Suprapubic skin (tissue), 4 donors: ENCODE results near the gene LRP1B. TPM values are rescaled to one million over a fixed set of nuclear protein-coding genes. Genes with fewer than 3 reads are reported as not detected.

Experiments used
- DNase-seq, 2 donors: peaks; one replicate each; pipeline ENCODE4 v3.0.0-alpha.2; 2019; ENCODE audit warnings: low spot score in 2 of 2
- H3K27ac ChIP-seq: fragments of 200-600 bp; sonication (generic); one replicate; pipeline ENCODE4 v1.5.1; 2019
- H3K27me3 ChIP-seq: fragments of 200-600 bp; sonication (generic); one replicate; pipeline ENCODE4 v1.5.1; 2019
- H3K36me3 ChIP-seq: fragments of 200-600 bp; sonication (generic); one replicate; pipeline ENCODE4 v1.5.1; 2019
- H3K4me1 ChIP-seq: fragments of 200-600 bp; sonication (generic); one replicate; pipeline ENCODE4 v1.5.1; 2019
- H3K4me3 ChIP-seq: fragments of 200-600 bp; sonication (generic); one replicate; pipeline ENCODE4 v1.5.1; 2019; ENCODE audit warnings: mild to moderate bottlenecking
- H3K9me3 ChIP-seq: fragments of 200-600 bp; sonication (generic); one replicate; pipeline ENCODE4 v1.5.1; 2019
- EP300 ChIP-seq: sonication (generic); formaldehyde crosslinking; IDR thresholded peaks from one replicate; pipeline ENCODE4 v1.6.1; 2017; ENCODE audit warnings: antibody characterized with exemption
- POLR2A ChIP-seq, 2 donors: fragments of 450-650 bp; IDR thresholded peaks; one replicate each; pipeline ENCODE4 v1.6.1; 2017; ENCODE audit warnings: antibody characterized with exemption in 2 of 2, mild to moderate bottlenecking in 2 of 2, moderate library complexity in 2 of 2
- POLR2AphosphoS5 ChIP-seq, 3 donors: sonication (generic); formaldehyde crosslinking; IDR thresholded peaks; one replicate each; pipeline ENCODE4 v1.6.1; 2017; ENCODE audit warnings: antibody characterized with exemption in 3 of 3
- WGBS: methylation state at CpG from one replicate; pipeline ENCODE4 v1.1.5; 2018; 5-methylcytosine and 5-hydroxymethylcytosine counted together
- total RNA-seq, 4 donors: library from RNA; depleted of rRNA; stranded (reverse); fragments of >200 nt; gene quantifications; one replicate each; pipeline ENCODE4 v1.1.0, GENCODE V29; 2016
- TF ChIP-seq, protein P1 (sequence below), 2 donors: fragments of 200-600 bp in 1 of 2; fragments of 450-650 bp in 1 of 2; sonication (generic) in 1 of 2; IDR thresholded peaks; one replicate each; pipeline ENCODE4 v1.5.1; 2016 to 2019; ENCODE audit warnings: antibody characterized with exemption in 2 of 2, mild to moderate bottlenecking in 1 of 2, moderate library complexity in 1 of 2

Gene LRP1B
- total RNA-seq, 4 donors from 2014 or later = 0.11 to 2.7 (median 1.3) TPM

DNA sequence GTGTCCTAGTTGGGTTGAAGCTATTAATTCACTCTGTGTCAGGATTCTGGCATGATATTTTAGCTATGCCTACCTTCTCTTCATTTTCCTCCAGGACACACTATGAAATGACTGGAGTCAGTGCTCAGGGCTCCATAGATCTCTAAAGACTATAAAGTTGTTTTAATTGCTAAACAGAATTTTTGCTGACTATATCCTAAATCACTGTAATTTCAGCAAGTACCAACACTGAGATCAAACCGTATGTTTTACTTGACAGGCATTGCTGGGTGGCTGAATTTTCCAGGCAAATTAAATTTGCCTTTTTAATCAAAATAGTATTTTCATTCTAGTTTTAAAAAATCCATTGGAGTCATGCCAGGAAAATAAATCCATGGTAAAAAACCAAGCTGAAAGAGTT is 138.1 kb downstream of the LRP1B start:
- Histone ChIP-seq H3K27me3 (no peaks in the 10 kb centered on the region), H3K36me3 (no peaks in the 10 kb centered on the region), H3K4me3 (no peak overlapping the region), H3K9me3 (no peaks in the 10 kb centered on the region), H3K27ac (no peak overlapping the region), H3K4me1 (no peaks in the 10 kb centered on the region)
- TF ChIP-seq EP300 = no peak
- WGBS = 61% methylated on average over 1 of the region's 1 CpG
- no peak for DNase-seq

GRCh38 chr2:141968433-141968832 is 162.4 kb downstream of the LRP1B start:
- H3K4me1 ChIP-seq = no peaks in the 10 kb centered on the region
- H3K9me3 ChIP-seq = no peaks in the 10 kb centered on the region
- TF ChIP-seq POLR2AphosphoS5 (IDR thresholded peaks at IDR 0.05) (no peak), POLR2A (IDR thresholded peaks at IDR 0.05) (no peak)
- H3K27ac ChIP-seq = no peak overlapping the region
- no peaks in the 10 kb centered on the region for H3K36me3 ChIP-seq
- DNase-seq = no peak
- no peaks in the 10 kb centered on the region for H3K27me3 ChIP-seq
- WGBS = 24% methylated on average over 2 of the region's 2 CpGs
- no peak overlapping the region for H3K4me3 ChIP-seq

DNA sequence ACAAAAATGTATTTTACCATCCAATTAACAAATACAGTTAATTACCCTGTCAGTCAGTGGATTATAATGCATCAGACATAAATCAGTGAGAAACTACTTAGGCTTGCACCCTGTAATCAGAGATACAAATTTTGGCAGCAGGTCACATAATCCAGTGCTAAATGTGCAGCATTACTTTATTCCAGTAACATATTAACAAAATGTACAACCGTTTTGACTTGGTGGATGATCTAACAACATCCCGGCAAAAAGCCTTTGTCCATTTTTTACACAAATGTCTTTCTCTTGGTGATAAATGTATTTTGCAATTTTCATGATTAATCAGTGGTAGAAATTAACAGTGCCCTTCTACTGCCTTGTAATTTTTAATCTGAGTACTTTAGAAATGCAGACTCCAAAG is 162.8 kb downstream of the LRP1B start:
- no peaks in the 10 kb centered on the region for H3K36me3 ChIP-seq
- no peaks in the 10 kb centered on the region for H3K4me1 ChIP-seq
- no peaks in the 10 kb centered on the region for H3K27me3 ChIP-seq
- H3K9me3 ChIP-seq = no peaks in the 10 kb centered on the region
- H3K4me3 ChIP-seq = no peak overlapping the region
- no peak for DNase-seq
- H3K27ac ChIP-seq = no peak overlapping the region
- WGBS = 51% methylated on average over 2 of the region's 2 CpGs
- TF ChIP-seq, protein P1, sequence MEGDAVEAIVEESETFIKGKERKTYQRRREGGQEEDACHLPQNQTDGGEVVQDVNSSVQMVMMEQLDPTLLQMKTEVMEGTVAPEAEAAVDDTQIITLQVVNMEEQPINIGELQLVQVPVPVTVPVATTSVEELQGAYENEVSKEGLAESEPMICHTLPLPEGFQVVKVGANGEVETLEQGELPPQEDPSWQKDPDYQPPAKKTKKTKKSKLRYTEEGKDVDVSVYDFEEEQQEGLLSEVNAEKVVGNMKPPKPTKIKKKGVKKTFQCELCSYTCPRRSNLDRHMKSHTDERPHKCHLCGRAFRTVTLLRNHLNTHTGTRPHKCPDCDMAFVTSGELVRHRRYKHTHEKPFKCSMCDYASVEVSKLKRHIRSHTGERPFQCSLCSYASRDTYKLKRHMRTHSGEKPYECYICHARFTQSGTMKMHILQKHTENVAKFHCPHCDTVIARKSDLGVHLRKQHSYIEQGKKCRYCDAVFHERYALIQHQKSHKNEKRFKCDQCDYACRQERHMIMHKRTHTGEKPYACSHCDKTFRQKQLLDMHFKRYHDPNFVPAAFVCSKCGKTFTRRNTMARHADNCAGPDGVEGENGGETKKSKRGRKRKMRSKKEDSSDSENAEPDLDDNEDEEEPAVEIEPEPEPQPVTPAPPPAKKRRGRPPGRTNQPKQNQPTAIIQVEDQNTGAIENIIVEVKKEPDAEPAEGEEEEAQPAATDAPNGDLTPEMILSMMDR (IDR thresholded peaks at IDR 0.05) = no peak
- TF ChIP-seq POLR2AphosphoS5 (IDR thresholded peaks at IDR 0.05) (no peak), EP300 (no peak), POLR2A (IDR thresholded peaks at IDR 0.05) (no peak)

GRCh38 chr2:141967503-141967902 is 163.3 kb downstream of the LRP1B start:
- no peaks in the 10 kb centered on the region for H3K9me3 ChIP-seq
- TF ChIP-seq EP300 (no peak), POLR2AphosphoS5 (IDR thresholded peaks at IDR 0.05) (no peak), POLR2A (IDR thresholded peaks at IDR 0.05) (no peak)
- TF ChIP-seq, protein P1 (IDR thresholded peaks at IDR 0.05) = no peak
- WGBS = 81% methylated on average over 1 of the region's 1 CpG
- no peaks in the 10 kb centered on the region for H3K27me3 ChIP-seq
- H3K36me3 ChIP-seq = no peaks in the 10 kb centered on the region
- no peak overlapping the region for H3K27ac ChIP-seq
- no peak overlapping the region for H3K4me3 ChIP-seq
- no peak for DNase-seq
- no peaks in the 10 kb centered on the region for H3K4me1 ChIP-seq

DNA sequence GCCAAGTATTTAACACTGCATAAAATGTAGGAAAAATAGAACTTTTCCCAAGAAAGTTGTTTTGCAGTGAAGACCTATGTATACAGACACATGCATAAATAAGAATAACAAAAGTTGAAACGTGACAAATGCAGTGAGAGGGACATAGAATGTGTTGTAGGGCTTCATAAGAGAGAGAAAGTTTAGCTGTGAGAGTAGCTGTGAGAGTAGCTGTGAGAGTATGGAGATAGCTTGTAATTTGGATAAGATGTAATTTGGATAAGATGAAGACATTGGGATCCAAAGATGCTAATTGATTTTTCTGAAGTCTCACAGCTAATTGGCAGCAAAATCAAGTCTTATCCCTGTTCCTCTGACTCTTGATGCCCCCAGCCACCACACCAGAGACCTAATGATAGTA is 170.9 kb downstream of the LRP1B start:
- no peak for TF ChIP-seq POLR2AphosphoS5 (IDR thresholded peaks at IDR 0.05)
- TF ChIP-seq EP300 = no peak
- TF ChIP-seq, protein P1 (IDR thresholded peaks at IDR 0.05) = no peak
- TF ChIP-seq POLR2A (IDR thresholded peaks at IDR 0.05) = no peak
- no peak for DNase-seq
- no peaks in the 10 kb centered on the region for H3K27me3 ChIP-seq
- H3K36me3 ChIP-seq = no peaks in the 10 kb centered on the region
- H3K9me3 ChIP-seq = no peaks in the 10 kb centered on the region
- H3K4me1 ChIP-seq = no peaks in the 10 kb centered on the region
- H3K27ac ChIP-seq = no peak overlapping the region
- no peak overlapping the region for H3K4me3 ChIP-seq
- WGBS = 77% methylated on average over 1 of the region's 1 CpG

DNA sequence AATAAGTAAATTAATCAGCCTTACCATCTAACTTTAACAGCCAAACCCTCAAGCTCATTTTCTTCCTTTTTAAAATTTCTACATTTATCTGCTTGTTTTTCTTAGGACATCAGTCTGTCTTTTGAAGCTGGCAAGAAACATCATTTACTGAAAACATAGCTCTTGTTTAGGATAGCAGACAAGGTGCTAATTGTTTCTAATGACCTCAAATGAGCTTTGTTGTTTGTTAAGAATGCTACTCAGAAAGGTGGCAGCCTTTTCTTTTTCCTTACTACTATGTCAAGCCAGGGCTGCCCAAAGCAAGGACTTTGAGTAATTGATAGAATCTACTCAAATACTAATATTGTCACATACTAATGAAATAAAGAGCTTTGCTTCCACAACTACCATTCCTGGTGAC is 171.8 kb downstream of the LRP1B start:
- no peaks in the 10 kb centered on the region for H3K9me3 ChIP-seq
- H3K27me3 ChIP-seq = no peaks in the 10 kb centered on the region
- no peaks in the 10 kb centered on the region for H3K36me3 ChIP-seq
- H3K4me3 ChIP-seq = no peak overlapping the region
- no peak for DNase-seq
- TF ChIP-seq EP300 (no peak), POLR2A (IDR thresholded peaks at IDR 0.05) (no peak), POLR2AphosphoS5 (IDR thresholded peaks at IDR 0.05) (no peak)
- TF ChIP-seq, protein P1 (IDR thresholded peaks at IDR 0.05) = no peak
- no peak overlapping the region for H3K27ac ChIP-seq
- H3K4me1 ChIP-seq = no peaks in the 10 kb centered on the region
